Medulla oblongata (tissue), 1 donor: ENCODE measurements around the gene IQGAP3.
A peak's percentile ranks its signal among the peaks of the same experiment; 100 is the strongest.
"Not testable (repeated sequence)": the region's sequence is repeated elsewhere in the genome, so short reads cannot be mapped to it uniquely, and the experiment has no call there.

Experiments used
- DNase-seq: peaks from one replicate; pipeline ENCODE4 v3.0.0-alpha.2; 2015; ENCODE audit errors: extremely low spot score

Gene IQGAP3

GRCh38 chr1:156571919-156572662 is at the start of gene IQGAP3:
IQGAP3 (minus strand) TSS chr1:156572565; CDS start chr1:156572529, 36 bp downstream.
- DNase-seq: peak; percentile 83

GRCh38 chr1:156619582-156619955 is 47.2 kb upstream of the IQGAP3 start:
- DNase-seq: peak; percentile 32

- peak; percentile 79 for DNase-seq
Measured at GRCh38 chr1:156618853-156619581, 46.7 kb upstream of the IQGAP3 start, which contains the start of gene HAPLN2. HAPLN2 (plus strand) TSS chr1:156619415; CDS start chr1:156623491, 4,076 bp downstream.

- peak; percentile 90 for DNase-seq
Measured at GRCh38 chr1:156616463-156616862, 44.1 kb upstream of the IQGAP3 start.

GRCh38 chr1:156615946-156616345 is 43.6 kb upstream of the IQGAP3 start:
- no peak for DNase-seq

- no peak for DNase-seq
Measured at GRCh38 chr1:156612666-156613065, 40.3 kb upstream of the IQGAP3 start.

- DNase-seq: not testable (repeated sequence)
Measured at GRCh38 chr1:156610072-156610471, 37.7 kb upstream of the IQGAP3 start.

- DNase-seq: no peak
Measured at GRCh38 chr1:156608981-156609380, 36.6 kb upstream of the IQGAP3 start.

GRCh38 chr1:156608036-156608674 is 35.8 kb upstream of the IQGAP3 start:
- DNase-seq: peak; percentile 93

- DNase-seq: not testable (repeated sequence)
Measured at GRCh38 chr1:156607344-156607743, 35.0 kb upstream of the IQGAP3 start.

GRCh38 chr1:156602557-156602993 is 30.2 kb upstream of the IQGAP3 start:
- no peak for DNase-seq

- DNase-seq: no peak
Measured at GRCh38 chr1:156601892-156602291, 29.5 kb upstream of the IQGAP3 start.

- peak; percentile 86 for DNase-seq
Measured at GRCh38 chr1:156601122-156601830, 28.9 kb upstream of the IQGAP3 start, which contains the start of gene GPATCH4. GPATCH4 (minus strand) TSS chr1:156601479.

GRCh38 chr1:156600733-156601121 is 28.4 kb upstream of the IQGAP3 start:
- DNase-seq: no peak

- DNase-seq: no peak
Measured at GRCh38 chr1:156599811-156600210, 27.4 kb upstream of the IQGAP3 start.

GRCh38 chr1:156598731-156599432 is 26.5 kb upstream of the IQGAP3 start:
- no peak for DNase-seq

GRCh38 chr1:156598125-156598524 is 25.8 kb upstream of the IQGAP3 start:
- no peak for DNase-seq

- DNase-seq: no peak
Measured at GRCh38 chr1:156596426-156596825, 24.1 kb upstream of the IQGAP3 start.

- no peak for DNase-seq
Measured at GRCh38 chr1:156595016-156595415, 22.7 kb upstream of the IQGAP3 start.

GRCh38 chr1:156594190-156594589 is 21.8 kb upstream of the IQGAP3 start:
- no peak for DNase-seq

GRCh38 chr1:156593661-156593989 is 21.3 kb upstream of the IQGAP3 start:
- no peak for DNase-seq
